IPS-18c (cell line): Measurements from ENCODE around the gene SEC61A1.

Experiments
- H3K4me3 ChIP-seq: 2 replicates; pipeline ENCODE4 v1.7.0; 2013; ENCODE audit warnings: low read depth, mild to moderate bottlenecking, low read length, moderate library complexity; ENCODE audit not compliant: insufficient read depth
- H3K9me3 ChIP-seq: one replicate; pipeline ENCODE4 v1.6.1; 2013; ENCODE audit warnings: mild to moderate bottlenecking, low read length, moderate library complexity; ENCODE audit not compliant: control insufficient read depth, insufficient read depth

The SEC61A1 gene

DNA sequence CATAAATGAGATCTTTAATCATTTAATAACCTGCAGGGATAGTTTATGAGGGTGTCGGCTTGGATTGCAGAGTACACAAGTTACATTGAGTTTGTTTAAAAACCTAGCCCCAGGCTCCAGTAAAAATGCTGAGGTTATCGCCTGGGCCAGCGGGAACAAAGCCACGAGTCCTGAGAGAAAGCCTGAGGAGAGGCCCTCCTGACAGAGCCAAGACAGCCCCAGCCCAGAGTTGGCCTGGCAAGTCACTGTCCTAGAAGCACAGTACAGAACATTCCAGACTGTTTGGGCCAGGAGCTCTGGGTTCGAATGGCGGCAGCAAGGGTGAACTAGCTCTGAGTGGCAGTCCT, 32.4 kb downstream of the SEC61A1 start:
- H3K4me3 ChIP-seq = no peak overlapping the region
- no peaks in the 10 kb centered on the region for H3K9me3 ChIP-seq

DNA sequence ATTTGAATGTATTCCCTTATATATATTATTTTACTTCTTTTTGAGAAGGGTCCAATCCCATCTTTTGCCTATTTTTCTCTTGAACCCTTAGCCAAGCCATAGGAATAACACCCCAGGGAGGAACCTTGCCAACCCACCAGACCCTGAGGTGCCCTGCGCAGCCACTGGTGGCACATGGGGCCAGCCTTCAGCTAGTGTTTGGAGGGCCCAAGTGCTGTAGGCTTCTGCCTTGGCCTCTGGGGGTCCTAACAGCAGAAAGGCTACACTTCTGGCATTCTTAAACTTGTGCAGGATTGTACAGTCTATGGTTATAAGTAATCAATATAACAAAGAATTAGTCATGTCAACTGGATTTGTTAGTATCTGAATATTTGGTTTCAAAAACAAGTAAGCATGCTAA, 36.9 kb downstream of the SEC61A1 start:
- Histone ChIP-seq H3K4me3 (no peak overlapping the region), H3K9me3 (no peaks in the 10 kb centered on the region)

DNA sequence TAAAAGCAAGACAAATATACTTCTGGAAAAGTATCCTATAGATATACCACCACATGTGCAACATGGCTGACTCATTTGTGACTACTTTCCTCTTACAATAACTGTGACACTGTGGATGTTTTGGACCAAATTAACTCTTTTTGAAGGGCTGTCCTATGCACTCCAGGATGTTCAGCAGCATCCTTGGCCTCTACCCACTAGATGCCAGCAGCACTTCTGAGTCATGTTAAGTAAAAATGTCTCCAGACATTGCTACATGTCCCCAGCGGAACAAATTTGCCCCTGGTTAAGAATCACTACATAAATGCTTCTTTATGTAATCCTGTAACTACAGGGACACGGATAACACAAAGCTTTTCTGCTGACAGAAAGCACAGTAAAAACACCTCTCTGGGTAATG, 39.3 kb downstream of the SEC61A1 start:
- Histone ChIP-seq H3K9me3 (no peaks in the 10 kb centered on the region), H3K4me3 (no peak overlapping the region)

DNA sequence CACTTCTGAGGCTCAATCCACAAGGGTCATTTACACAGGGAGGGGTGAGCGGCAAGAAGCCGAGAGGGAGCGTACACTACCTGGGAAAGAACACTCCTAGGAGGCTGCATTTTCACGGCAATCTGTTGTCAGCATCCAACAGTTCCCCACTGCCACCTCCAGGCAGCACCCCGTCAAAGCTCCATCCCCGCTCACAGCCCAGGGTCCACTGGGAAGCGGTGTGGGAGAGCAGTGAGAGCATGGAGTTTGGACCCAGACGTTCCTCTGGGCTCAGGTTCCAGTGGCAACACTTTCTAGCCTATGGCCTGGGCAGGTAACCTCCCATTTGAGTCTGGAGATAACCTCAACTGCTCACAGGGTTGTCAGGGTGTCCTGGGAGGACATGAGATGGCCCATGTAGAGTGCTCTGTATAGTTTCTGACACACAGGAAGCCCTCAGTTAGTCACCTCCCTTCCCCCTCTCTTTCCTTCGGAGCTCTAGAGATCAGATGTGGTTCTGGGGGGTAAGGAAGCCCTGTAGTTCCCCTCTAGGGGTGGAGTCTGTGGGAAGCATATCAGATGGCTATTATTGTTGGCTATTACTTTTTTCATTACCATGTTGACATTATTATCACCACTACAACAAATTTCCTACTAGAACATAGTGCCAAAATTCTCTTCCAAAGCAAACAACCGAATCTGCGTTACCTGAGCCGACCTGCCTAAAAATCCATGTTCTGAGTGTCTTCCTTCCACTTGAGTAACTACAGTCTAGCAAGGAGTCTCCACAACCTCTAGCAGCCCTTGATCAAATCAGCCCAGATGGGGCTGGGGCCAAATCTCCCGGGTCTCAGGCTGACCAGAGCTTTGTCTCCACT, 42.3 kb downstream of the SEC61A1 start:
- no peak overlapping the region for H3K4me3 ChIP-seq
- no peaks in the 10 kb centered on the region for H3K9me3 ChIP-seq

DNA sequence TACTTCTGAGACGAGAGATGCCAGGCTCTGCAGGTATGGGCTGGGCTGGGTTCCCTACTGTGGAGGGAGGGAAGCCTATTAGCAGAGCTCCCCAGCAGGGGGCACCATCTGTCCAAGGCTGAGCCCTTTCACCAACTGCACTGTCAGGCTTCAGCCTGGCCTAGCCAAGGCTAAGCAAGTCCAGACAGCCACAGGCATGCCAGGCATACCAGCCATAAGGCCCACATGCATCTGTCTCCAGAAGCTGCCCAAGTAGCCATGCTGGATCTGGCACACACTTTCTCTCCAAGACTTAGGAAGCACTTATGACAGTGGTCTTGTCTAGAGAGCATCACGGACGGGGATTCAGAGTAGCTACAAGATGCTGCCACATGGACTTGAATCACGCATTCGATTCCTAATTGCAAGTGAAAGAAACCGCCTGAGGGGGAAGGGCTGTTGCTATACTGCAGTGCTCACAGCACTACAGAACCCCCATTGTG, 43.0 kb downstream of the SEC61A1 start:
- H3K9me3 ChIP-seq = no peaks in the 10 kb centered on the region
- no peak overlapping the region for H3K4me3 ChIP-seq

DNA sequence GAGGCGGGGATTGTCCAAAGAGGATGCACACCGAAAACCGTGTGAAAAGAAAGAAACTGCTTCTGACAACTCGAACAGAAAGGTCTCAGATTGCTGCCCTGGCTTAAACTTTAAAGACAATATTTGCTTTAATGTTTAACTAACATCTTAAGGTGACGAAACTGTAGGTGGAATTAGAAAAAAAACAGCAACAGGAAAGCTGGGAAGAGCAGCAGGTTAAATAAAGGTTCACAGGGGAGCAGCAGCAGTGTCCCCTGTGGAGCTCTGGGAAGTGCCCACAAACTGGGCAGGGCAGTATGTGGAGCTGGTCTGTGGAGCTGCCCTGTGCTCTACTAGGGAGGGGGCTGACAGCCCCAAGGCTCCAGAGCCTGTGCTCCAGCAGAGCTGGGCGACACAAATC, 46.0 kb downstream of the SEC61A1 start:
- Histone ChIP-seq H3K9me3 (no peaks in the 10 kb centered on the region), H3K4me3 (no peak overlapping the region)

DNA sequence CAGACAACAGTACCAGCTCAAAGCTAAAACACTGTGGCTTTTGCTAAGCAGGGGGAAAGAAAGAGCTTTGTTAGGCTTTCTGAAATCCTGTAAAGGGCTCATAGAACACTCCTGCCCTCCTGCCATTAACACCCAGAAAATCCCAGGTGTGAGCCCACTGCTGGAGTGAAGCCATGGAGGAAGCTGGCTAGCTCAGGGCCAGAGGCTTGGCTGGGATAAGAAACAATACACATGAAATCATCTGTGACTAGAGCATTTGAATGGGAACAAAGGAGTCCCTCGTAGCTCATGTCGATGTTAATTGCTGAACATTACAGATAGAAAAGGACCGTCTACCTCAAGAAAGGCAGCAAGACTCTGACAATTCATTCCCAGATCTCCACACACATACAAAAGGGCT, 47.9 kb downstream of the SEC61A1 start:
- Histone ChIP-seq H3K4me3 (no peak overlapping the region), H3K9me3 (no peaks in the 10 kb centered on the region)

DNA sequence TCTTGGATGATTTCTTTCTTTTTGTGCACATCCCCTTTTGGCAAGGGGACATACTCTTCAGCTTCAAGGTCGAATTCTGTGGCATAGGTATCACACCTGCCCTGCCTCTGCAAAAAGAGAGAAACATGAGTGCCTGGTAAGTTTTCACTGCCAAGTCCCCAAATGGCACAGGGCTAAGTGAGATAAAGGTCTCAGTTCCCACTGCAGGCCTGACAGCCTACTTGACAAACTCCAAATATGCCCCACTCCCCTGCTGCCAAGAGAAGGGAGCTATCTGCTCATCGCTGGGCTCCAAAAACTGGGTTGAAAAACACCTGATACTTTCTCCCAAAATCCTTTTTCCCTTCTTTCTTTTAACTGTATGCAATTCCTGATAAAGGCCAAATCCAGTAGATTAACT, 48.4 kb downstream of the SEC61A1 start:
- Histone ChIP-seq H3K4me3 (no peak overlapping the region), H3K9me3 (no peaks in the 10 kb centered on the region)

DNA sequence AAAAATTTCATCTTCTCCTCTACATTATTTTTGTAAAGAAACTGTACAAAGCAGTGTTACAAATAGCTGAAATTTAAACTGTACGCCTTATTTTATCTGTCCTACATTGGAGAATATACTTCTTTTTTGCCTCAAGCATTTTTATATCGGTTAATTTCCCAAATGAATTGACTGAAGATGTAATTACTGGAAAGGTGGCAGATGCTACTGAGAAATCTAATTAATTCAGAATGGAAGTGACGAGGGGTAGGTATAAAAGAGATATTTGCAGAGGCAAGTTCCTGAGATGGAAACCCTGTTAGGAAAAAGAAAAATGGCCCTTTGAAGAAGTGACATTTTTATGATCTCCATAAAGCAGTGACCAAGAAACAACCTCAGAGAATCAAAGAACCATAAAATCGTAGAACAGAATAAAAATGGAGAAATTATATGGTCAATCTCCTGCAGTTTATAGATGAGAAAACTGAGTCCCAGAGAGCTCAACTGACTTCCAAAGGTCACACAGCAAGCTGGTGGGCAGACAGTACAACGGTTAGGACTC, 51.0 kb downstream of the SEC61A1 start:
- Histone ChIP-seq H3K4me3 (no peak overlapping the region), H3K9me3 (no peaks in the 10 kb centered on the region)

DNA sequence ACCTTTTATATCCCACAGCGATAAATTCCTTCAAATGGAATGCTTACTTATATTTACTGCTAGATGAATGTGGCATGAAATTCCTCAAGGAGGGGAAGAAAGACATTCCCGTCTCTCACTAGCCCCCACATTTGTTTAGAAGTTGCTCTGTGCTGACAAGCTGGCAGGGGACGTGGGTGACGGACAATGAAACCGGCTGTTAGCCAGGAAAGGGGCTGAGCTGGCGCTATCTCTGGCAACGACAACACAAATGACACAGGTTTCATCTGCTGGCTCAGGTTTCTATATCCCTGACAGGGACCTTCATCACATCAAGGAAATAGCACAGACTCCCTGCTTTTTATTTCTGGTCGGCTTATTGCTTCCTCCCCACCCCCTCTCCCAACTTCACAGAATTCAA, 55.6 kb downstream of the SEC61A1 start:
- Histone ChIP-seq H3K9me3 (no peaks in the 10 kb centered on the region), H3K4me3 (no peak overlapping the region)

DNA sequence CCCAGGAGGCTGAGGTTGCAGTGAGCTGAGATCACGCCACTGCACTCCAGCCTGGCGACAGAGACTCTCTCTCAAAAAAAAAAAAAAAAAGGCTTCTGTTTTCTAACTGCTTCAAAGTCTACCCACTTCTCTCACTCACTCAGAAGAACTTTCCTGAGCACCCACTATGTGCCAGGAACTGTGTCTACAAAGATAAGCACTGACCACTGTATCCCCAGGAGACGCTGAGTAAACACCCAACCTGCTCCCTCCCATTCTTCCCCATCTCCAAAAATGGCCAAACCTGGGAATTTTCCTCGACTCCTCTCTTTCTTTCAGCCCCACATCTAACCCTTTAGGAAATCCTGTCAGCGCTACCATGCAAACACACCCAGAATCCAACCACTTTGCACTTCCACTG, 58.9 kb downstream of the SEC61A1 start:
- no peak overlapping the region for H3K4me3 ChIP-seq
- no peaks in the 10 kb centered on the region for H3K9me3 ChIP-seq

DNA sequence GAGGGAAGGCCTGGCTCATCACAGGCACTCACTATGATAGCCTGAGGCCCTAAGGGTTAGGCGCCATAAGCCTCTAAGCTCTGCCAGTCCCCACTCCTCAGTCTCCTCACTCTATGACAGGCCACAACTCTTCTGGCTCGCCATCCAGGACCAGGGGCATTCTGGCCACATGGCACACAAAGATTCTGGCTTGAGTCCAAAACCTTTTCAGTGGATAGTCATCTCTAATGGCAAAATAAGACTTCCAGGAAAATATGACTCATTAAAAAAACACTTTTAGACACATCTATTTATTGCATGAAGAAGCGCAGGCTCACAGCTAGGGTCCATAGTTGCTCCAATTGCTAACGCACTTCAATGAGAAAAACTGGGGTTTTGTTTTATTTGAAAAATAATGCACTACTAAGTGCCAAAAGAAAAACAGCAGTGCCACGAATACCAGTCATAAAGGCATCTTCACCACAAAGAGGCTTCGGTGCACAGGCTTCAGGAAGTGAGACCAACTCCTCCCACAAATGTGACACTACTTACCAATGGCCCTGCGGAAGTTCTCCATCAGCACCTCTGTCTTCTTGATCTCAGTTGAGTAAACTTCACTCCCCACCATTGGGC, 60.2 kb downstream of the SEC61A1 start:
- no peak overlapping the region for H3K4me3 ChIP-seq

DNA sequence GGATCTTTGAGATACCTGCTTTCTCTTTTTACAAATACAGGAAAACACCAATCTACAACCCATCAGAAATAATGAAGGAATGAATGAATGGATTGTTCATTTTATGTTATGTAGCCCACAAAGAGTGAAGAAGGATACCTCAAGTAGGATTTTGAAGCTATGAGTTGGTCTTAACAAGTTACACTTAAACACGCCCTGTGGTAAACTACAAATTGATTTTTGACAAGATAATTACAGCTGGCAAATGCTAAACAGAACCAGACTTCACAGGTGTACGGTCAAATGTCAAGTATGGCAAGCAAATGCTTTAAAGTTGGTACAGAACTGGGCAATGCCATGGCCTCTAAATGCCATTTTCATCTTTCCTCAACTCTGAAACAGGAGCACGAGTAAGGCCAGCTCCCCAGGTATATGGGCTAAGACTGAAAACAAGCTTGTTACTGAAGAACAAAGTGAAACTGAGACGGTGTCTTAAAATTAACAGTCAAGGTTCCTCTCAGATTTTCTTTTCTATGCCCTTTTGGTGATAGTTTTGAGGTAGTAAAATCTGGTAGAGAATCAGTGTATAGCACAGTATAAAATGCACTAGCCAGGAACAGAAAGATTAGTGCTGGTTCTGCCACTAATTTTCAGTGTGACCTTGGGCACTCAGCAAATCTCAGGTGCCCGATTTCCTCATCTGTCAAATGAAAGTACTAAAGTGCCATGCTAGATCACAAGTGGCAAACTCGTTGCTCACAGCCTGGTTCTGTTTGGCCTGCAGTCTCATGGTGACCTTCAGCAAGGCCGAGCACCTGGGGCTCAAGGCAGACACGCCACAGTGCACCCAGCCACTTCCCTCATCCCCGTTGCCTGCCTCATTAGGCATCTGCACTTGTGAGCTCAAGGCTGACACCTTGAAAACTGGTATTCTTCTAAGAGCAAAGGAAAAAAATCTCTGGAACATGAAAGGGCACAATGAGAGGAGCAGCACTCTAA, 61.9 kb downstream of the SEC61A1 start:
- H3K9me3 ChIP-seq = no peaks in the 10 kb centered on the region
- H3K4me3 ChIP-seq = no peak overlapping the region

More for the DNA sequence above, 60.2 kb downstream of the SEC61A1 start:
- no peaks in the 10 kb centered on the region for H3K9me3 ChIP-seq
